Progenitor cell of endocrine pancreas (in vitro differentiated cells): ENCODE data around the gene WTIP. TPM values are rescaled to one million over a fixed set of nuclear protein-coding genes. Genes with fewer than 3 reads are reported as not detected.
"Not testable (repeated sequence)": the region's sequence is repeated elsewhere in the genome, so short reads cannot be mapped to it uniquely, and the experiment has no call there.

Source experiments
- DNase-seq: peaks from one replicate; pipeline ENCODE4 v3.0.0; 2021; ENCODE audit warnings: low spot score; ENCODE audit not compliant: unreplicated experiment
- H3K27ac Mint-ChIP-seq: 2 replicates; pipeline ENCODE4 v1.8.0; 2021; ENCODE audit warnings: mild to moderate bottlenecking, moderate library complexity, mixed read lengths
- H3K27me3 Mint-ChIP-seq: 2 replicates; pipeline ENCODE4 v1.8.0; 2021; ENCODE audit warnings: mixed read lengths
- H3K36me3 Mint-ChIP-seq: 2 replicates; pipeline ENCODE4 v1.8.0; 2022; ENCODE audit warnings: mixed read lengths; ENCODE audit not compliant: insufficient read depth
- H3K4me1 Mint-ChIP-seq: 2 replicates; pipeline ENCODE4 v1.8.0; 2021; ENCODE audit warnings: low read depth, mixed read lengths
- H3K4me3 Mint-ChIP-seq: 2 replicates; pipeline ENCODE4 v1.8.0; 2021; ENCODE audit warnings: low read depth, mild to moderate bottlenecking, moderate library complexity, mixed read lengths
- H3K9me3 Mint-ChIP-seq: 2 replicates; pipeline ENCODE4 v1.8.0; 2021; ENCODE audit warnings: low read depth, mixed read lengths
- total RNA-seq: library from RNA; stranded (reverse); gene quantifications from 2 replicates; pipeline ENCODE4 v1.2.1, GENCODE V29; 2021
- TF ChIP-seq, protein P1 (sequence below): fragments of 200-600 bp; sonication (generic); IDR thresholded peaks from one replicate; pipeline ENCODE4 v1.5.0; 2021; ENCODE audit warnings: antibody characterized with exemption, mild to moderate bottlenecking; ENCODE audit not compliant: unreplicated experiment

The WTIP gene
- total RNA-seq, 1 donor from 2014 or later, result 24.4 TPM

DNA sequence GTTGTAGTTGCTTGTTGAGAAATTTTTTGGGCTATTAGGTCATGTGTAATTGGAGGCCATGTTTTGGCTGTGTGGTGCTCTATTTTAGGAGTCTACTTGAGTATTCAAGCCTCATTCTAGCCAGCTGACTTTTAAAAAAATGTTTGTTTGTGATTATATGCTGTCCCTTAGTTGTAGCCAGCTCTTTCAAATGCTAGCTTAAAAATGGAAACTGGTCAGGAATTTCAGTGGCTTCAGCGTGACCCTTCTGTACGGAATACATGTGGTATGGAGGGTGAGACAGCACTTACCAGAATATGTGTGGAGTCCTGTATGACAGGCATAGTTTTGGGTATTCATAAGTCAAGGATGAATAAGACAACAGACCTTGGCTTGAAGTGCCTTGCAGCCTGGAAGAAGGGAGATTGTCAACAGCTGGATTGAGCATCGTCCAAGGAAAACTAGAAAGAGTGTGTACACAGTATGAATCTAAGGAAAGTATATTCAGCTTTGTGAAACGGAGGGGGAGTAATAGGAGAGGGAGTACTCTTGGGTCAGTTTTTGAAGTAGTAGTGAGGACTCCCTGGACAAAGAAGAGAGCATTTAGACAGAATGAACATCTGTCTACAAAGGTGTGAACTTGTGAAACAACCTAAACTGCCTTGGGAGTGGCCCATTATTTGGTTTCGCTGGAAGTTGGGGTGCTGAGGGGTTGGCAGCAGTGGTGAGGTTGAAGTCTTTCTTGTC, 20.0 kb upstream of the WTIP start:
- no peaks in the 10 kb centered on the region for H3K9me3 Mint-ChIP-seq
- H3K4me3 Mint-ChIP-seq, result no peak overlapping the region
- H3K36me3 Mint-ChIP-seq, result peaks cover 37% of the 10 kb centered on the region
- no peaks in the 10 kb centered on the region for H3K27me3 Mint-ChIP-seq
- peak overlapping the region; percentile 38 for H3K27ac Mint-ChIP-seq
- TF ChIP-seq, protein P1, sequence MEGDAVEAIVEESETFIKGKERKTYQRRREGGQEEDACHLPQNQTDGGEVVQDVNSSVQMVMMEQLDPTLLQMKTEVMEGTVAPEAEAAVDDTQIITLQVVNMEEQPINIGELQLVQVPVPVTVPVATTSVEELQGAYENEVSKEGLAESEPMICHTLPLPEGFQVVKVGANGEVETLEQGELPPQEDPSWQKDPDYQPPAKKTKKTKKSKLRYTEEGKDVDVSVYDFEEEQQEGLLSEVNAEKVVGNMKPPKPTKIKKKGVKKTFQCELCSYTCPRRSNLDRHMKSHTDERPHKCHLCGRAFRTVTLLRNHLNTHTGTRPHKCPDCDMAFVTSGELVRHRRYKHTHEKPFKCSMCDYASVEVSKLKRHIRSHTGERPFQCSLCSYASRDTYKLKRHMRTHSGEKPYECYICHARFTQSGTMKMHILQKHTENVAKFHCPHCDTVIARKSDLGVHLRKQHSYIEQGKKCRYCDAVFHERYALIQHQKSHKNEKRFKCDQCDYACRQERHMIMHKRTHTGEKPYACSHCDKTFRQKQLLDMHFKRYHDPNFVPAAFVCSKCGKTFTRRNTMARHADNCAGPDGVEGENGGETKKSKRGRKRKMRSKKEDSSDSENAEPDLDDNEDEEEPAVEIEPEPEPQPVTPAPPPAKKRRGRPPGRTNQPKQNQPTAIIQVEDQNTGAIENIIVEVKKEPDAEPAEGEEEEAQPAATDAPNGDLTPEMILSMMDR, result no peak
- peaks cover 13% of the 10 kb centered on the region for H3K4me1 Mint-ChIP-seq
- DNase-seq, result no peak

DNA sequence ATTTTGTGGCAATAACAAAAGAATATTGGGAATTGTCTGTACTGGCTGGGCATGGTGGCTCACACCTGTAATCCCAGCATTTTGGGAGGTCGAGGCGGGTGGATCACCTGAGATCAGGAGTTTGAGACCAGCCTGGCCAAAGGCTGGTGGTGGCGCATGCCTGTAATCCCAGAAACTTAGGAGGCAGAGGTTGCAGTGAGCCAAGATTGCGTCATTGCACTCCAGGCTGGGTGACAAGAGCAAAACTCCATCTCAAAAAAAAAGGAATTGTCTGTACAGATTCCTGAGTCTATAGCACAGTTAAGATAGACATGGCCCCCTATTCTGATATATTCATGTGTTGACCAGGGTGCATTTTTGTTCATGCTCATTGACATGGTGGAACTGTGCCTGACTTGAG, 16.8 kb upstream of the WTIP start:
- not testable (repeated sequence) for H3K27ac Mint-ChIP-seq, H3K9me3 Mint-ChIP-seq, H3K4me1 Mint-ChIP-seq, DNase-seq, H3K27me3 Mint-ChIP-seq, H3K4me3 Mint-ChIP-seq
- peaks cover 38% of the 10 kb centered on the region for H3K36me3 Mint-ChIP-seq

DNA sequence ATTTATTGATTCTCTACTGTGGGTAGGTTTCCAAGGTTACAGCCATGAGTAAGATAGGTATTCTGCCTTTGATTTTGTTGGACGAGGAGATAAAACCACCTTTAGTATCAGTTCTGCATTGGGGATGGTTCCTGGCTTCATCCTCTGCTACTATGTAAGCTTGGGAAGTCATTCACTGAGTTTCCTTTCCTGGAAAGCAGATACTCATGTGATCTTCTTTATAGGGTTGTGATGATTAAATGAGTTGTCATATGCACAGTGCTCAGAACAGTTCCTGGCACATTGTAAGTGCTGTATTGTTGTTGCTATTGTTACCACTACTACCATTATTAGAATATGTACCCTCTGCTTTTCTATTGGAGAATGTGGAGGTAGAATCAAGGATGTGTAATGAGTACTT, 13.1 kb upstream of the WTIP start:
- H3K9me3 Mint-ChIP-seq, result no peaks in the 10 kb centered on the region
- H3K4me1 Mint-ChIP-seq, result no peaks in the 10 kb centered on the region
- TF ChIP-seq, protein P1, result no peak
- H3K27ac Mint-ChIP-seq, result no peak overlapping the region
- H3K27me3 Mint-ChIP-seq, result no peaks in the 10 kb centered on the region
- no peak overlapping the region for H3K4me3 Mint-ChIP-seq
- no peak for DNase-seq
- H3K36me3 Mint-ChIP-seq, result peaks cover 33% of the 10 kb centered on the region

DNA sequence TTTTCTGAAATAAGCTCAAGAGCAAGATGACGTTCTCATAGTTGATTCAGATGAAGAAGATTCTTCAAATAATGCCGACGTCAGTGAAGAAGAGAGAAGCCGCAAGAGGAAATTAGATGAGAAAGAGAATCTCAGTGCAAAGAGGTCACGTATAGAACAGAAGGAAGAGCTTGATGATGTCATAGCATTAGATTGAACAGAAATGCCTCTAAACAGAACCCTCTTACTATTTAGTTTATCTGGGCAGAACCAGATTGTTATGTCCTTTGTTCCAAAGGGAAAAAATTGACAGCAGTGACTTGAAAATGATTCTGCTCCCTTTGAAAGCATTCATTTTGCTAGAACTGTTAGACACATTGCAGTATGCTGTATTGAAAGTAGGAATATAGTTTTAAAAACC, 12.5 kb upstream of the WTIP start:
- not testable (repeated sequence) for H3K4me3 Mint-ChIP-seq, H3K27ac Mint-ChIP-seq, H3K9me3 Mint-ChIP-seq, H3K27me3 Mint-ChIP-seq, DNase-seq, H3K4me1 Mint-ChIP-seq
- H3K36me3 Mint-ChIP-seq, result peaks cover 30% of the 10 kb centered on the region

DNA sequence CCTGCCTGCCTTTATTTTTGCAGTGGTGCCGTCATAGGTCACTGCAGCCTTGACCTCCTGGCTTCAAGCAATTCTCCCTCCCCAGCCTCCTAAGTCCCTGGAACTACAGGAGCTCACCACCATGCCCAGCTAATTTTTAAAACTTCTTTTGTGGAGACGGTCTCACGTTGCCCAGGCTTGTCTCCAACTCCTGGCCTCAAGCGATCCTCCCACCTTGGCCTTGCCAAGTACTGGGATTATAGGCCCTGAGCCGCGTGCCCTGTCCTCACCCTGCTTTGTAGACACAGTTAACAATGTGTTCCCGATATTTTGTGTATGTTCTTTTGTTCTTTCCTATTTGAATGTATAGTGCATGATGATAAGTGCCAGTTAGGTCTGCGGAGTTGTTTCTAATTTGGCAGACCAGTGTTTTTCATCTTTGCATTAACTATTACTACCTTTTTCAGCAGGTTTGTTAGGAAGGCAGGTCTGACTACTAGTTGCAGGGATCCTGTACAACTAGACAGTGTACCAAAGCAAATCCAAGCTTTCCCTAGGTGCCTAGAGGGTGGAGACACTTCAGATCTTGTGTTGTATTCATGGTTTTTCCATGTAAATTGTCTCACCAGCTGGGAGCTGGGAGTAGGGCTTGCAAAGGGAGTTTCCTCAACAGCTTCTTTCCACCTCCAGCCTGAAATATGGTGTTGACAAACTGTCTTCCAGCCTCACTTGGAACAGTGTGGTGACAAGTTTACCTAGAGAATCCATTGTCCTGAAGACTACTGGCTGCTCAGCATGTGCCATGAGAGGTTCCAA, 9.5 kb upstream of the WTIP start:
- Mint-ChIP-seq H3K36me3 (peaks cover 20% of the 10 kb centered on the region), H3K4me1 (no peaks in the 10 kb centered on the region), H3K4me3 (no peak overlapping the region), H3K27me3 (no peaks in the 10 kb centered on the region), H3K9me3 (no peaks in the 10 kb centered on the region), H3K27ac (peak overlapping the region; percentile 82)
- DNase-seq, result no peak
- TF ChIP-seq, protein P1, result no peak

DNA sequence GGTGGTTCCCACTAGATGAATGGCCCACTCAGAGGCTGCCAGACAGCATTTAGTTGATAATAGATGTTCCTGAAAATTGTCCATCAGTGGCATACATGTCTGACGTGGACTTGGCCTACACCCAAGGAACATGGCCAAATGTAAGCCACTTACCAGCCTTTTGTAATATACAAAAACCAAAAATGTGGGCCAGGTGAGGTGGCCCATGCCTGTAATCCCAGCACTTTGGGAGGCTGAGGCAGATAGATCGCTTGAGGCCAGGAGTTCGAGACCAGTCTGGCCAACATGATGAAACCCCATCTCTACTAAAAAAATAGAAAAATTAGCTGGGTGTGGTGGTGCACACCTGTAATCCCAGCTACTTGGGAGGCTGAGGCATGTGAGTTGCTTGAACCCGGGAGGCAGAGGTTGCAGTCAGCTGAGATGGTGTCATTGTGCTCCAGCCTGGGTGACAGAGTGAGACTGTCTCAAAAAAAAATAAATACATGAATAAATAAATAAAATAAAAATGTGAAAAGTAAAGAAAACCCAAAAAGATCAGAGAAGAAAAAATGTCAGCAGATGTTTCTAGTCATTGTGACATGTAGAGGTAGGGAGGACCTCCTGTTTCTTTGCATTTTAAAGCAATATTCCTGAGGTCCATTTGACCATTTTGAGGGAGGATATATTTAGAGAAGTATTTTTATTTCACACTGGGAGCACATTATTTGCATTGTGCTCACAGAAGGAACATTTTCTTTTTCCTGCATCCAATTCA, 7.1 kb upstream of the WTIP start:
- H3K4me1 Mint-ChIP-seq, result no peaks in the 10 kb centered on the region
- TF ChIP-seq, protein P1, result no peak
- DNase-seq, result no peak
- H3K36me3 Mint-ChIP-seq, result peaks cover 14% of the 10 kb centered on the region
- H3K4me3 Mint-ChIP-seq, result no peak overlapping the region
- no peak overlapping the region for H3K27ac Mint-ChIP-seq
- H3K9me3 Mint-ChIP-seq, result no peaks in the 10 kb centered on the region
- no peaks in the 10 kb centered on the region for H3K27me3 Mint-ChIP-seq
